HL-60 (cell line): ENCODE data around the gene COX10.
"Not testable (repeated sequence)": the region's sequence is repeated elsewhere in the genome, so short reads cannot be mapped to it uniquely, and the experiment has no call there.

Experiments used
- CTCF ChIP-seq: IDR thresholded peaks from one replicate; pipeline ENCODE4 v1.5.1; 2011; ENCODE audit warnings: low read length, control low read depth, inconsistent platforms; ENCODE audit not compliant: insufficient read depth
- GABPA ChIP-seq: IDR thresholded peaks from 2 replicates; pipeline ENCODE4 v1.6.1; 2012; ENCODE audit warnings: low read depth
- POLR2AphosphoS5 ChIP-seq: IDR thresholded peaks from 2 replicates; pipeline ENCODE4 v1.6.1; 2012; ENCODE audit warnings: low read depth
- REST ChIP-seq: IDR thresholded peaks from 2 replicates; pipeline ENCODE4 v1.6.1; 2012; ENCODE audit warnings: low read depth; ENCODE audit not compliant: insufficient replicate concordance
- SPI1 ChIP-seq: IDR thresholded peaks from 2 replicates; pipeline ENCODE4 v1.6.1; 2012; ENCODE audit warnings: low read depth, mild to moderate bottlenecking, borderline replicate concordance

GRCh38 chr17:14236032-14236431 lies 166.7 kb downstream of the COX10 start:
- not testable (repeated sequence) for TF ChIP-seq CTCF, POLR2AphosphoS5, SPI1, REST, GABPA
